Measurements from ENCODE around the gene SMYD3. TPM values are rescaled to one million over a fixed set of nuclear protein-coding genes. Genes with fewer than 3 reads are reported as not detected.

SMYD3 gene
- total RNA-seq, 4 donors from 2014 or later = 15.6 to 21.1 (median 18.4) TPM

GRCh38 chr1:245702346-245702745, 804.7 kb downstream of the SMYD3 start:
- TF ChIP-seq CTCF (IDR thresholded peaks at IDR 0.05; ENCODE audit: low read depth) = no peak

- no peak for TF ChIP-seq CTCF (IDR thresholded peaks at IDR 0.05; ENCODE audit: low read depth)
These were observed 805.4 kb downstream of the SMYD3 start for GRCh38 chr1:245701631-245702030.

- no peak for TF ChIP-seq CTCF (IDR thresholded peaks at IDR 0.05; ENCODE audit: low read depth)
These were observed 806.4 kb downstream of the SMYD3 start for GRCh38 chr1:245700631-245701030.

Small RNA genes lying within 50 kb of the gene (small RNA-seq; reads per million reads assigned to genes)
- gene AL356583.2 (not detected), gene RF00019 (0.49 reads per million), gene RNU6-1283P (not detected)

Other genes starting within 250 kb of the SMYD3 start
- 10 to 100 TPM in 2 of 4 donors, 1 to 10 TPM in 2; 5.8 to 12.1 (median 8.6) TPM for gene TFB2M, start 59.0 kb upstream of the SMYD3 start, total RNA-seq
- gene CNST, start 59.2 kb upstream of the SMYD3 start, total RNA-seq = 10 to 100 TPM; 26.9 to 45.7 (median 30.9) TPM
- gene SCCPDH, start 217.1 kb upstream of the SMYD3 start, total RNA-seq = 10 to 100 TPM; 46.2 to 80.7 (median 53.5) TPM